ENCODE measurements around the gene DTX1. TPM values are rescaled to one million over a fixed set of nuclear protein-coding genes. Genes with fewer than 3 reads are reported as not detected.

DTX1 gene
- total RNA-seq, 1 donor from 2014 or later: 4.6 TPM

DNA sequence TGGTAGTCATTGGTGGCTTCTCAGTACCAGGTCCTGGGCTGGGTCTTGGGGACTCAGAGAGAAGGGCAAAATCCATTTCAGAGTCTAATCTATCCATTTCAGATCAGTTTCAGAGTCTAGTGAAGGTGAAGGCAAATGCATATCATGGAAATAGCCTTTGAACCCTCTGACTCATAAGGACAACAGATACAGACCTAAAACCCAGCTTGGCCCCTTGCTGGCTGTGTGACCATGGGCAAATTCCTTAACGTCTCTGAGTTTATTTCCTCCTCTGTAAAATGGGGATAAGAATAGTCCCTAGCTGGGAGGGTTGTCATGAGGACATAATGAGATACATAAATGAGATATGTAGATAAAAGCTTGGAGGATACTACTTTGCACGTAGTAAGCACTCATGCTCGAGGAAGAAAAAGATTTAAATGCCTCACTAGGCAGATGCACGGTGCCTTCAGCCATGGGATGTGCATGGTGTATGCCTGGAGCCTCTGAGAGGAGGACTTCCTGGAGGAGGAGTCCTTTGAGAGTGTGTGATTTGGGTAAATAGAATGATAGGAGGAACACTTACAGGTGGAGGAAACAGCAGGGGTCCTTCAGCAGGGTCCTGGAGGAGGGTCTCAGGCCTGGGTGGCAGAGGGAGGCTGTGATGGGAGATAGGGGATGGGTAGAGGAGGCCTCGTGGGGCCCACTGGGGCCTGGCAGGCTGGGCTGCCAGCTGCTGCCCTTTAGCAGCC, 8.0 kb downstream of the DTX1 start:
- no peak for FAIRE-seq
- Mint-ChIP-seq H3K4me3 (ENCODE audit: unreplicated experiment) (no peak overlapping the region), H3K27ac (ENCODE audit: unreplicated experiment) (no peak overlapping the region), H3K9me3 (ENCODE audit: unreplicated experiment) (no peaks in the 10 kb centered on the region), H3K4me1 (ENCODE audit: low read depth, unreplicated experiment) (no peaks in the 10 kb centered on the region), H3K36me3 (ENCODE audit: low read depth, unreplicated experiment) (no peaks in the 10 kb centered on the region), H3K27me3 (ENCODE audit: low read depth, unreplicated experiment) (peaks cover 27% of the 10 kb centered on the region)
- no peaks in the 10 kb centered on the region for H3K4me1 ChIP-seq (ENCODE audit: insufficient read depth, low read length)
- no peak overlapping the region for H3K4me3 ChIP-seq (ENCODE audit: insufficient read depth, low read depth, low read length)
- H2AFZ ChIP-seq (ENCODE audit: low read depth, low read length): no peak overlapping the region
- H3K27me3 ChIP-seq (ENCODE audit: insufficient read depth, low read length): peaks cover 19% of the 10 kb centered on the region
- no peak overlapping the region for H3K9ac ChIP-seq (ENCODE audit: low read length)
- H4K20me1 ChIP-seq (ENCODE audit: insufficient read depth, low read length): peaks cover 5% of the 10 kb centered on the region
- no peak for DNase-seq (ENCODE audit: low read depth)
- H3K36me3 ChIP-seq (ENCODE audit: insufficient read depth, low read length): no peaks in the 10 kb centered on the region
- no peak overlapping the region for H3K4me2 ChIP-seq (ENCODE audit: low read length)
- no peak for TF ChIP-seq EZH2 (IDR thresholded peaks at IDR 0.05; ENCODE audit: insufficient read depth, low read length)
- TF ChIP-seq, protein P1, sequence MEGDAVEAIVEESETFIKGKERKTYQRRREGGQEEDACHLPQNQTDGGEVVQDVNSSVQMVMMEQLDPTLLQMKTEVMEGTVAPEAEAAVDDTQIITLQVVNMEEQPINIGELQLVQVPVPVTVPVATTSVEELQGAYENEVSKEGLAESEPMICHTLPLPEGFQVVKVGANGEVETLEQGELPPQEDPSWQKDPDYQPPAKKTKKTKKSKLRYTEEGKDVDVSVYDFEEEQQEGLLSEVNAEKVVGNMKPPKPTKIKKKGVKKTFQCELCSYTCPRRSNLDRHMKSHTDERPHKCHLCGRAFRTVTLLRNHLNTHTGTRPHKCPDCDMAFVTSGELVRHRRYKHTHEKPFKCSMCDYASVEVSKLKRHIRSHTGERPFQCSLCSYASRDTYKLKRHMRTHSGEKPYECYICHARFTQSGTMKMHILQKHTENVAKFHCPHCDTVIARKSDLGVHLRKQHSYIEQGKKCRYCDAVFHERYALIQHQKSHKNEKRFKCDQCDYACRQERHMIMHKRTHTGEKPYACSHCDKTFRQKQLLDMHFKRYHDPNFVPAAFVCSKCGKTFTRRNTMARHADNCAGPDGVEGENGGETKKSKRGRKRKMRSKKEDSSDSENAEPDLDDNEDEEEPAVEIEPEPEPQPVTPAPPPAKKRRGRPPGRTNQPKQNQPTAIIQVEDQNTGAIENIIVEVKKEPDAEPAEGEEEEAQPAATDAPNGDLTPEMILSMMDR (IDR thresholded peaks at IDR 0.05; ENCODE audit: insufficient read depth, low read depth, low read length): no peak
- H3K79me2 ChIP-seq (ENCODE audit: insufficient read depth, low read length): no peaks in the 10 kb centered on the region
- no peaks in the 10 kb centered on the region for H3K9me3 ChIP-seq (ENCODE audit: insufficient read depth, low read depth, low read length)
- no peak overlapping the region for H3K27ac ChIP-seq (ENCODE audit: low read depth, low read length)

DNA sequence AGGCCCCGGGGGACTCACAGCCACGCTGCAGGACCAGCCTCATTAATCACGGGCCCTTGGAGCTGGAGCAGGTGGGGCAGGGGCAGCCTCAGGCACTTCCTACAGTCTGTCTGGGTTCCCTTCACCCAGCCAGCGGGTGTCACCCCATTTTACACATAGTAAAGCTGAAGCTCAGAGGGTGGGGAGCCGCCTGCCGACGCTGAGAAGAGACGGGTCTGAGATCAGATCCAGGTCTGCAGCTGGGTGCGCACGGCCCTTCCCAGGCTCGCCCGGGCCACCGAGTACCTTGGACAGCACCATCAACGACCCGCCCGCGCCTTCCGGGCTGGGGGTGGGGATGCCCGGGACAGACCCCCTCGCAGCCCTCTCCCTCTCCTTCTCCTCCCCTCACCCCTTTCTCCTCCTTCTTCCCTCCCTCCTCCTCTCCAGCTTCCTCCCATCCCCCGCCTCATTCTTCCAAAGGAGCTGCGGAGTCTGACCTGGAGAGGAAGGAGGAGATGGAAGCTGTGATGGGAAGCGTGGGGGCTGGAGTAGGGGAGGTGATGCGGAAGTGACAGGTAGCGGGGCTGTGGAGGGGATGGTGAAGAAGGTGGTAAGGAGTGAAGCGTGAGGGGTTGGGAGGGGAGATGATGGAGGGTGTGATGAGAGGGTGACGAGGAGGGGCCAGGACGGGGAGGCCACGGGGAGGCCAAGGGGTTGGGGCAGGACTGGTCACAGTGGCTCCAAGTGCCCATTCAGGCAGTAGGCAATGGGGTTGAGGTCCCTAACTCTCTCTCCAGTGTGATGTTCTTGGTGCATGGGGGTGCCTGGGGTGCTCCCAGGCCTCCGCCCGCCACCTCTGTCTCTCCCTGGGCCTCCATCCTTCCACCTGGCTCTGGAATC, 8.8 kb downstream of the DTX1 start:
- Histone ChIP-seq H3K9ac (ENCODE audit: low read length) (no peak overlapping the region), H3K9me3 (ENCODE audit: insufficient read depth, low read depth, low read length) (no peaks in the 10 kb centered on the region), H2AFZ (ENCODE audit: low read depth, low read length) (no peak overlapping the region), H3K4me3 (ENCODE audit: insufficient read depth, low read depth, low read length) (no peak overlapping the region), H3K4me2 (ENCODE audit: low read length) (no peak overlapping the region), H3K27ac (ENCODE audit: low read depth, low read length) (no peak overlapping the region), H3K36me3 (ENCODE audit: insufficient read depth, low read length) (no peaks in the 10 kb centered on the region), H3K79me2 (ENCODE audit: insufficient read depth, low read length) (no peaks in the 10 kb centered on the region), H3K27me3 (ENCODE audit: insufficient read depth, low read length) (peaks cover 14% of the 10 kb centered on the region), H3K4me1 (ENCODE audit: insufficient read depth, low read length) (no peaks in the 10 kb centered on the region), H4K20me1 (ENCODE audit: insufficient read depth, low read length) (peaks cover 5% of the 10 kb centered on the region)
- DNase-seq (ENCODE audit: low read depth) (no peak), FAIRE-seq (no peak)
- H3K27ac Mint-ChIP-seq (ENCODE audit: unreplicated experiment): no peak overlapping the region
- H3K27me3 Mint-ChIP-seq (ENCODE audit: low read depth, unreplicated experiment): peaks cover 31% of the 10 kb centered on the region
- no peaks in the 10 kb centered on the region for H3K4me1 Mint-ChIP-seq (ENCODE audit: low read depth, unreplicated experiment)
- H3K36me3 Mint-ChIP-seq (ENCODE audit: low read depth, unreplicated experiment): no peaks in the 10 kb centered on the region
- H3K4me3 Mint-ChIP-seq (ENCODE audit: unreplicated experiment): no peak overlapping the region
- TF ChIP-seq, protein P1 (IDR thresholded peaks at IDR 0.05; ENCODE audit: insufficient read depth, low read depth, low read length): no peak
- no peak for TF ChIP-seq EZH2 (IDR thresholded peaks at IDR 0.05; ENCODE audit: insufficient read depth, low read length)
- no peaks in the 10 kb centered on the region for H3K9me3 Mint-ChIP-seq (ENCODE audit: unreplicated experiment)
